ENCODE measurements around the gene WIPI1. TPM values are rescaled to one million over a fixed set of nuclear protein-coding genes. Genes with fewer than 3 reads are reported as not detected.

Gene WIPI1
- total RNA-seq, 1 experiment from 2014 or later: 20.2 TPM

- H3K9me2 ChIP-seq (replicated peaks; ENCODE audit: low read length): no peaks in the 10 kb centered on the region
- 0 out of 2 replicates have a peak, but pooled peaks have one; percentile 11 for TF ChIP-seq CTCF (conservative IDR thresholded peaks at IDR 0.05; ENCODE audit: low read depth, low read length)
- TF ChIP-seq EZH2 (IDR thresholded peaks at IDR 0.05; ENCODE audit: low read length, unreplicated experiment): no peak
- no peak for TF ChIP-seq EZH2phosphoT487 (IDR thresholded peaks at IDR 0.05; ENCODE audit: borderline replicate concordance, low read length)
- no peak for ATAC-seq
- H3K9me3 ChIP-seq (ENCODE audit: low read length): no peaks in the 10 kb centered on the region
- ChIA-PET CTCF (no interaction called here), POLR2A (ENCODE audit: unreplicated experiment) (no interaction called here)
- H2AFZ ChIP-seq (ENCODE audit: low read length): no peak overlapping the region
- intact Hi-C loops (cut with micrococcal nuclease): no loop called here
- H3K9ac ChIP-seq (ENCODE audit: low read length): no peak overlapping the region
- DNase-seq: no peak
- no peaks in the 10 kb centered on the region for H4K20me1 ChIP-seq (ENCODE audit: low read length)
- no peak overlapping the region for H3K27ac ChIP-seq (ENCODE audit: low read length)
- peaks cover 7% of the 10 kb centered on the region for H3K4me1 ChIP-seq (ENCODE audit: insufficient read depth, low read length)
- no TSS peak for BruUV-seq (replicated peaks)
- H3K4me3 ChIP-seq (ENCODE audit: low read length): no peak overlapping the region
- H3K27me3 ChIP-seq (ENCODE audit: low read length): no peaks in the 10 kb centered on the region
- H3K79me2 ChIP-seq (ENCODE audit: low read length): no peaks in the 10 kb centered on the region
- H3K4me2 ChIP-seq (ENCODE audit: low read length): no peak overlapping the region
- no peaks in the 10 kb centered on the region for H3F3A ChIP-seq (ENCODE audit: low read length, unreplicated experiment)
- H3K36me3 ChIP-seq (ENCODE audit: low read depth, low read length): no peaks in the 10 kb centered on the region
These were observed 25.0 kb downstream of the WIPI1 start for GRCh38 chr17:68432086-68432864.

DNA sequence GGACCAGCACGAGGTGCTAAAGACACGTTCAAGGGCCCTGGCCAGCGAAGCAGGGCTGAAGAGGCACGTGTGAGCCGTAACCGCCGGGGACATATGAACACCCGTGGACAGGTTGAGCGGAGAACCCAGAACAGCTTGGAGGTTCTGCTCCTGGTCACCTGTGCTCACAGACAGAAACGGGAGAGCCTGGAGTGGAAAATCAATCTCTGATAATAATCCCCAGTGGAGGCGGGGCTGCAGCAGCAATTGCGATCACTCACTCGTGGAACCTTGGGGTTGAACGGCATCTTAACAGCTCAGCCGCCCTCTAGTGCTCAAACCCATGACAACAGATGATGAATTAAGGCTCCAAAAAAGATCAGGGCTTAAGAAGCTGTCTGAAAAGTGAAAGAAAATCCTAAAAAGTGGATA is 25.6 kb downstream of the WIPI1 start:
- H3K36me3 ChIP-seq (ENCODE audit: low read depth, low read length): no peaks in the 10 kb centered on the region
- H3K79me2 ChIP-seq (ENCODE audit: low read length): no peaks in the 10 kb centered on the region
- H3K4me2 ChIP-seq (ENCODE audit: low read length): no peak overlapping the region
- no peak overlapping the region for H3K4me3 ChIP-seq (ENCODE audit: low read length)
- intact Hi-C loops (cut with micrococcal nuclease): no loop called here
- DNase-seq: peak; percentile 45
- no peak for ATAC-seq
- H3F3A ChIP-seq (ENCODE audit: low read length, unreplicated experiment): no peaks in the 10 kb centered on the region
- no peaks in the 10 kb centered on the region for H4K20me1 ChIP-seq (ENCODE audit: low read length)
- no peaks in the 10 kb centered on the region for H3K27me3 ChIP-seq (ENCODE audit: low read length)
- no peak overlapping the region for H2AFZ ChIP-seq (ENCODE audit: low read length)
- BruUV-seq (replicated peaks): no TSS peak
- peaks cover 7% of the 10 kb centered on the region for H3K4me1 ChIP-seq (ENCODE audit: insufficient read depth, low read length)
- ChIA-PET POLR2A (ENCODE audit: unreplicated experiment) (no interaction called here), CTCF (no interaction called here)
- no peak overlapping the region for H3K27ac ChIP-seq (ENCODE audit: low read length)
- TF ChIP-seq EZH2phosphoT487 (IDR thresholded peaks at IDR 0.05; ENCODE audit: borderline replicate concordance, low read length) (no peak), CTCF (conservative IDR thresholded peaks at IDR 0.05; ENCODE audit: low read depth, low read length) (peak; percentile 70), EZH2 (IDR thresholded peaks at IDR 0.05; ENCODE audit: low read length, unreplicated experiment) (no peak)
- no peak overlapping the region for H3K9ac ChIP-seq (ENCODE audit: low read length)
- no peaks in the 10 kb centered on the region for H3K9me3 ChIP-seq (ENCODE audit: low read length)
- no peaks in the 10 kb centered on the region for H3K9me2 ChIP-seq (replicated peaks; ENCODE audit: low read length)

DNA sequence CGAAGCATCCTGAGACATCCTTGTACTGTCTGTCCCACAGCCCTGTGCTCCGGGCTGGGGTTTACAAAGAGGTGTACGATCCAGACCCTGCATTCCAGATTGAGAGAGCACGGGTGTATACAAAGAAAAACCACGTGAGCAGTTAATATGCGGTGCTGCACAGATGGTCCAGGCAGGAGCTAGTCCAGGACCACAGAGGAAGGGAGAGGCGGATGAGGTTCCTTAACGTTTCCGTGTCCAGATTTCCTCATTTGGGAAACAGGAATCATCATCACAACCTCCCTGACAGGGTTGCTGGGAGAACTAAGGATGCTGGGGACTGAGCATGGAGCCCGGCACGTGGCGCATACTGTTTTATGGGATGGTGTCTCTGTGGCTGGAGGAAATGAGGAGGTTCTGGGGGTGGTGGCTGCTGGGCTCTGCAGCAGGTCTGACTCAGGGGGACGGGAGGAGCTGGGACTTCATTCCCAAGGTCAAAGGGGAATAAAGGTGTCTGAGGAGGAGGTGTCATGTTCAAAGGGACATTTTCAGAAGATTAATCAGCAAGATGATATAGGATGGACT is 26.2 kb downstream of the WIPI1 start:
- Histone ChIP-seq H3F3A (ENCODE audit: low read length, unreplicated experiment) (no peaks in the 10 kb centered on the region), H3K9me2 (replicated peaks; ENCODE audit: low read length) (no peaks in the 10 kb centered on the region), H3K79me2 (ENCODE audit: low read length) (no peaks in the 10 kb centered on the region), H3K27ac (ENCODE audit: low read length) (no peak overlapping the region), H3K27me3 (ENCODE audit: low read length) (no peaks in the 10 kb centered on the region), H4K20me1 (ENCODE audit: low read length) (no peaks in the 10 kb centered on the region), H3K4me1 (ENCODE audit: insufficient read depth, low read length) (peaks cover 4% of the 10 kb centered on the region), H3K9ac (ENCODE audit: low read length) (no peak overlapping the region), H3K9me3 (ENCODE audit: low read length) (no peaks in the 10 kb centered on the region), H2AFZ (ENCODE audit: low read length) (no peak overlapping the region), H3K4me3 (ENCODE audit: low read length) (no peak overlapping the region), H3K36me3 (ENCODE audit: low read depth, low read length) (no peaks in the 10 kb centered on the region), H3K4me2 (ENCODE audit: low read length) (no peak overlapping the region)
- ATAC-seq: no peak
- BruUV-seq (replicated peaks): no TSS peak
- TF ChIP-seq EZH2 (IDR thresholded peaks at IDR 0.05; ENCODE audit: low read length, unreplicated experiment) (no peak), EZH2phosphoT487 (IDR thresholded peaks at IDR 0.05; ENCODE audit: borderline replicate concordance, low read length) (no peak), CTCF (conservative IDR thresholded peaks at IDR 0.05; ENCODE audit: low read depth, low read length) (no peak)
- DNase-seq: no peak
- intact Hi-C loops (cut with micrococcal nuclease): no loop called here
- POLR2A ChIA-PET (ENCODE audit: unreplicated experiment): no interaction called here
- CTCF ChIA-PET: no interaction called here

Measured in PC-3 (cell line).